Hematopoietic multipotent progenitor cell treated with erythropoietin and hydrocortisone succinate and interleukin-3 and kit ligand, for 4 days (in vitro differentiated cells): ENCODE data around the gene CEP85L.

Experiments used
- DNase-seq: peaks from one replicate; pipeline ENCODE4 v3.0.0-alpha.2; 2015

The CEP85L gene

GRCh38 chr6:118651282-118652050 lies at the start of gene CEP85L:
TSS of gene CEP85L (minus strand) at chr6:118651591. CDS start at chr6:118651269, 322 bp downstream.
- peak; percentile 97 for DNase-seq

GRCh38 chr6:118700531-118700930 lies 49.1 kb upstream of the CEP85L start:
- no peak for DNase-seq

- DNase-seq, result peak; percentile 36
Measured at GRCh38 chr6:118697554-118697953, 46.2 kb upstream of the CEP85L start.

GRCh38 chr6:118696271-118696670 lies 44.9 kb upstream of the CEP85L start:
- DNase-seq, result no peak

GRCh38 chr6:118693562-118693961 lies 42.2 kb upstream of the CEP85L start:
- no peak for DNase-seq

- no peak for DNase-seq
Measured at GRCh38 chr6:118685823-118686449, 34.5 kb upstream of the CEP85L start.

GRCh38 chr6:118683881-118684872 lies 32.8 kb upstream of the CEP85L start:
- DNase-seq, result no peak

- DNase-seq, result no peak
Measured at GRCh38 chr6:118680452-118681095, 29.2 kb upstream of the CEP85L start.

GRCh38 chr6:118679327-118679901 lies 28.0 kb upstream of the CEP85L start:
- no peak for DNase-seq

GRCh38 chr6:118678866-118679265 lies 27.5 kb upstream of the CEP85L start:
- no peak for DNase-seq

- DNase-seq, result peak; percentile 59
Measured at GRCh38 chr6:118677193-118677592, 25.8 kb upstream of the CEP85L start.

GRCh38 chr6:118675225-118675624 lies 23.8 kb upstream of the CEP85L start:
- no peak for DNase-seq

- DNase-seq, result no peak
Measured at GRCh38 chr6:118674772-118675171, 23.4 kb upstream of the CEP85L start.

- DNase-seq, result no peak
Measured at GRCh38 chr6:118672678-118673077, 21.3 kb upstream of the CEP85L start.

- DNase-seq, result no peak
Measured at GRCh38 chr6:118669561-118669960, 18.2 kb upstream of the CEP85L start.

GRCh38 chr6:118668761-118669385 lies 17.5 kb upstream of the CEP85L start:
- DNase-seq, result peak; percentile 47

- DNase-seq, result no peak
Measured at GRCh38 chr6:118667988-118668387, 16.6 kb upstream of the CEP85L start.

- DNase-seq, result no peak
Measured at GRCh38 chr6:118665011-118665410, 13.6 kb upstream of the CEP85L start.

- DNase-seq, result no peak
Measured at GRCh38 chr6:118663993-118664985, 12.9 kb upstream of the CEP85L start.

GRCh38 chr6:118661831-118662230 lies 10.4 kb upstream of the CEP85L start:
- DNase-seq, result no peak

- peak; percentile 88 for DNase-seq
Measured at GRCh38 chr6:118660218-118660569, 8.8 kb upstream of the CEP85L start.
